GM23338 (cell line): ENCODE data around the gene TMIE. TPM values are rescaled to one million over a fixed set of nuclear protein-coding genes. Genes with fewer than 3 reads are reported as not detected.

Experiments
- ATAC-seq: fragments of 200-7000 bp; cut with Tn5 transposase; 3 replicates; pipeline ENCODE4 v1.9.1; 2020
- DNase-seq: peaks from one replicate; pipeline ENCODE4 v3.0.0-alpha.2; 2015; ENCODE audit warnings: low spot score
- H2AFZ ChIP-seq: fragments of 200-600 bp; sonication (generic); 2 replicates; pipeline ENCODE4 v1.8.0; 2016; ENCODE audit warnings: antibody characterized with exemption, mild to moderate bottlenecking, moderate library complexity
- H3F3A ChIP-seq: fragments of 200-600 bp; sonication (generic); replicated peaks from 2 replicates; pipeline ENCODE4 v1.8.0; 2017; ENCODE audit warnings: antibody characterized with exemption, mixed run types, low read depth
- H3K27ac ChIP-seq: fragments of 200-600 bp; sonication (generic); 2 replicates; pipeline ENCODE4 v1.6.1; 2016; ENCODE audit warnings: low read depth
- H3K27me3 ChIP-seq: fragments of 200-600 bp; sonication (generic); 2 replicates; pipeline ENCODE4 v1.8.0; 2016; ENCODE audit warnings: mild to moderate bottlenecking, mixed run types, moderate library complexity; ENCODE audit not compliant: insufficient read depth
- H3K36me3 ChIP-seq: fragments of 200-600 bp; sonication (generic); 2 replicates; pipeline ENCODE4 v1.8.0; 2016; ENCODE audit warnings: mild to moderate bottlenecking; ENCODE audit not compliant: insufficient read depth
- H3K4me1 ChIP-seq: fragments of 200-600 bp; sonication (generic); 2 replicates; pipeline ENCODE4 v1.8.0; 2016; ENCODE audit warnings: mild to moderate bottlenecking, moderate library complexity; ENCODE audit not compliant: insufficient read depth
- H3K4me2 ChIP-seq: fragments of 200-600 bp; sonication (generic); 2 replicates; pipeline ENCODE4 v1.7.1; 2017; ENCODE audit warnings: mixed run types
- H3K4me3 ChIP-seq: fragments of 200-600 bp; sonication (generic); 2 replicates; pipeline ENCODE4 v1.6.1; 2016; ENCODE audit warnings: mixed run types
- H3K79me2 ChIP-seq: fragments of 200-600 bp; sonication (generic); replicated peaks from 2 replicates; pipeline ENCODE4 v1.8.0; 2017; ENCODE audit warnings: mild to moderate bottlenecking; ENCODE audit not compliant: insufficient read depth
- H3K9me2 ChIP-seq: fragments of 200-600 bp; sonication (generic); 2 replicates; pipeline ENCODE4 v1.8.0; 2017; ENCODE audit not compliant: insufficient read depth
- H4K20me1 ChIP-seq: fragments of 200-600 bp; sonication (generic); replicated peaks from 2 replicates; pipeline ENCODE4 v1.8.0; 2017; ENCODE audit warnings: mild to moderate bottlenecking; ENCODE audit not compliant: insufficient read depth
- H3K27ac Mint-ChIP-seq: 2 replicates; pipeline ENCODE4 v1.8.0; 2020; ENCODE audit warnings: inconsistent platforms, mild to moderate bottlenecking, moderate library complexity, mixed read lengths
- H3K27me3 Mint-ChIP-seq: 3 replicates; pipeline ENCODE4 v1.8.0; 2022; ENCODE audit warnings: low read depth, mild to moderate bottlenecking, moderate library complexity, mixed read lengths, inconsistent platforms; ENCODE audit not compliant: insufficient read depth, poor library complexity
- H3K36me3 Mint-ChIP-seq: 3 replicates; pipeline ENCODE4 v1.8.0; 2021; ENCODE audit warnings: low read depth, mild to moderate bottlenecking, inconsistent platforms, moderate library complexity, mixed read lengths
- H3K4me1 Mint-ChIP-seq: 3 replicates; pipeline ENCODE4 v1.8.0; 2020; ENCODE audit warnings: mild to moderate bottlenecking, inconsistent platforms, mixed read lengths
- H3K4me3 Mint-ChIP-seq: 3 replicates; pipeline ENCODE4 v1.8.0; 2021; ENCODE audit warnings: moderate library complexity, mild to moderate bottlenecking, inconsistent platforms, mixed read lengths
- H3K9me3 Mint-ChIP-seq: 3 replicates; pipeline ENCODE4 v1.8.0; 2020; ENCODE audit warnings: moderate library complexity, mild to moderate bottlenecking, inconsistent platforms, mixed read lengths
- CREB1 ChIP-seq: fragments of 250-450 bp; sonication (Bioruptor Pico); IDR thresholded peaks from 2 replicates; pipeline ENCODE4 v1.5.0; 2020; ENCODE audit warnings: low read depth, mild to moderate bottlenecking, moderate library complexity
- EZH2 ChIP-seq: fragments of 200-600 bp; sonication (generic); IDR thresholded peaks from one replicate; pipeline ENCODE4 v1.8.0; 2017; ENCODE audit warnings: antibody characterized with exemption, mild to moderate bottlenecking, low read depth; ENCODE audit not compliant: unreplicated experiment
- EZH2phosphoT487 ChIP-seq: fragments of 200-600 bp; sonication (generic); IDR thresholded peaks from one replicate; pipeline ENCODE4 v1.8.1; 2018; ENCODE audit warnings: antibody characterized with exemption; ENCODE audit not compliant: unreplicated experiment
- REST ChIP-seq: IDR thresholded peaks from one replicate; pipeline ENCODE4 v1.6.1; 2018; ENCODE audit warnings: antibody characterized with exemption; ENCODE audit not compliant: unreplicated experiment
- STAT1 ChIP-seq: IDR thresholded peaks from one replicate; pipeline ENCODE4 v1.6.1; 2016; ENCODE audit warnings: antibody characterized with exemption; ENCODE audit not compliant: unreplicated experiment
- ZNF114 ChIP-seq: fragments of 250-450 bp; sonication (Bioruptor Pico); IDR thresholded peaks from 2 replicates; pipeline ENCODE4 v1.5.0; 2020; ENCODE audit warnings: mild to moderate bottlenecking, moderate library complexity
- ZNF331 ChIP-seq: fragments of 250-450 bp; sonication (Bioruptor Pico); IDR thresholded peaks from 2 replicates; pipeline ENCODE4 v1.5.0; 2020; ENCODE audit warnings: low read depth, mild to moderate bottlenecking, moderate library complexity
- polyA plus RNA-seq: library from polyadenylated mRNA; unstranded; fragments of >200 nt; fragmentation: Nextera tagmentation; extraction: Ambion mirVana; gene quantifications from 2 replicates; pipeline ENCODE4 v1.2.1, GENCODE V29; 2016
- total RNA-seq: library from RNA; depleted of rRNA; stranded (reverse); fragments of >200 nt; shearing (Covaris generic); gene quantifications from 2 replicates; pipeline ENCODE4 v1.2.3, GENCODE V29; 2014
- TF ChIP-seq, protein P1 (sequence below), 2 experiments: fragments of 200-600 bp in 1 of 2; sonication (generic) in 1 of 2; conservative IDR thresholded peaks; 2 replicates each; pipeline versions ENCODE4 v1.5.1 to v1.6.1; 2016 to 2017; ENCODE audit warnings: antibody characterized with exemption in 2 of 2, low read depth in 2 of 2, mild to moderate bottlenecking in 2 of 2, moderate library complexity in 1 of 2

The TMIE gene
- total and polyA plus RNA-seq, 2 experiments from 2014 or later = 0.84 to 1.2 TPM

DNA sequence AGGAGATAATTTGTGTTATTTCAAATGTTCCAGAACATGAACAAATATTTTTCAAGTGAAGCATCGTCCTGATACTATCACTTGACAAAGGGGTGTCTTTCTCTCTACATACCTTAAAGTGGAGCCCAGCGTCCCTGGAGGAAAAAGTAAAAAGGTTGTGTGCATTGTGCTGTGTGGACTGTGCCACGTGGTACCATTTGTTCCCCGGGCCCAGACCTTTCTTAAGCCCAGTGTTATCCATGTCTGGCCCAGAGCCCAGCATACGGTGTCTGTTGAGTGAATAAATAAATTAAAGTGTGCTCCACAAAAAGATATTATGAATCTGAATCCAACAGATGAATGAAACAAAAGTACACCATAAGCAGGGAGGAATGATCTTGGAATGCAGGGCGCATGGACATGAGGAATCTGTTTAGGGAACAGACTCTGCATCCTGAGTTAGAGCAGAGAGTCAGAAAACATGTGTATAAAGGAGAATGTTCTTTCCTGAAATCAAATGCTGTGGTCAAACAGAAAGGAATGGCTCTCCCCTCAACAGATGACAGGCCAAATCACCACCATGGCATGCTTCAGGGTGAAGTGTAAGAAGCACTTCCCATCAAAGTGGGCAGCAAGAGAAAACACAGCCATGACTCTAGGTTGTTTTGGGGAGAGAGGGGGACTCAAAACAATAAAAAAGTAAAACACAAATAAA is 24.6 kb downstream of the TMIE start:
- Histone ChIP-seq H3K9me2 (no peaks in the 10 kb centered on the region), H3K4me1 (peaks cover 24% of the 10 kb centered on the region), H3K27ac (no peak overlapping the region), H3K4me2 (no peak overlapping the region), H3K4me3 (no peak overlapping the region), H3F3A (no peaks in the 10 kb centered on the region; the same call in 1 of the 2 replicates), H3K27me3 (no peaks in the 10 kb centered on the region), H2AFZ (0 out of 2 replicates have a peak overlapping the region, but pooled peaks have one; percentile 6), H4K20me1 (no peaks in the 10 kb centered on the region), H3K79me2 (no peaks in the 10 kb centered on the region), H3K36me3 (no peaks in the 10 kb centered on the region)
- H3K4me3 Mint-ChIP-seq = no peak overlapping the region
- H3K27me3 Mint-ChIP-seq = peaks cover 10% of the 10 kb centered on the region
- H3K9me3 Mint-ChIP-seq = no peaks in the 10 kb centered on the region
- no peaks in the 10 kb centered on the region for H3K36me3 Mint-ChIP-seq
- TF ChIP-seq, protein P1, sequence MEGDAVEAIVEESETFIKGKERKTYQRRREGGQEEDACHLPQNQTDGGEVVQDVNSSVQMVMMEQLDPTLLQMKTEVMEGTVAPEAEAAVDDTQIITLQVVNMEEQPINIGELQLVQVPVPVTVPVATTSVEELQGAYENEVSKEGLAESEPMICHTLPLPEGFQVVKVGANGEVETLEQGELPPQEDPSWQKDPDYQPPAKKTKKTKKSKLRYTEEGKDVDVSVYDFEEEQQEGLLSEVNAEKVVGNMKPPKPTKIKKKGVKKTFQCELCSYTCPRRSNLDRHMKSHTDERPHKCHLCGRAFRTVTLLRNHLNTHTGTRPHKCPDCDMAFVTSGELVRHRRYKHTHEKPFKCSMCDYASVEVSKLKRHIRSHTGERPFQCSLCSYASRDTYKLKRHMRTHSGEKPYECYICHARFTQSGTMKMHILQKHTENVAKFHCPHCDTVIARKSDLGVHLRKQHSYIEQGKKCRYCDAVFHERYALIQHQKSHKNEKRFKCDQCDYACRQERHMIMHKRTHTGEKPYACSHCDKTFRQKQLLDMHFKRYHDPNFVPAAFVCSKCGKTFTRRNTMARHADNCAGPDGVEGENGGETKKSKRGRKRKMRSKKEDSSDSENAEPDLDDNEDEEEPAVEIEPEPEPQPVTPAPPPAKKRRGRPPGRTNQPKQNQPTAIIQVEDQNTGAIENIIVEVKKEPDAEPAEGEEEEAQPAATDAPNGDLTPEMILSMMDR (conservative IDR thresholded peaks at IDR 0.05; ENCODE audit: low read depth in 2 of 2) = no peak
- no peak for TF ChIP-seq ZNF114 (CRISPR knock-in tag)
- no peak for TF ChIP-seq REST
- no peak for TF ChIP-seq EZH2phosphoT487
- ATAC-seq = no peak
- DNase-seq = no peak
- H3K27ac Mint-ChIP-seq = no peak overlapping the region
- H3K4me1 Mint-ChIP-seq = peaks cover 25% of the 10 kb centered on the region

- DNase-seq (peak; percentile 19), ATAC-seq (peak; percentile 73)
- Mint-ChIP-seq H3K4me1 (peaks cover 25% of the 10 kb centered on the region), H3K36me3 (no peaks in the 10 kb centered on the region), H3K27me3 (peaks cover 6% of the 10 kb centered on the region), H3K27ac (no peak overlapping the region), H3K4me3 (no peak overlapping the region), H3K9me3 (no peaks in the 10 kb centered on the region)
- Histone ChIP-seq H4K20me1 (no peaks in the 10 kb centered on the region), H3K36me3 (no peaks in the 10 kb centered on the region), H2AFZ (no peak overlapping the region), H3K27ac (no peak overlapping the region), H3F3A (no peaks in the 10 kb centered on the region; the same call in 1 of the 2 replicates), H3K4me3 (no peak overlapping the region), H3K27me3 (no peaks in the 10 kb centered on the region), H3K79me2 (no peaks in the 10 kb centered on the region), H3K4me2 (no peak overlapping the region), H3K4me1 (peaks cover 24% of the 10 kb centered on the region), H3K9me2 (no peaks in the 10 kb centered on the region)
- TF ChIP-seq, protein P1 (conservative IDR thresholded peaks at IDR 0.05; ENCODE audit: low read depth in 2 of 2) = no peak
- TF ChIP-seq STAT1 (no peak), ZNF331 (CRISPR knock-in tag) (no peak), CREB1 (CRISPR knock-in tag) (no peak), EZH2 (no peak)
Measured at GRCh38 chr3:46729038-46729437, 27.8 kb downstream of the TMIE start.
